GM18511 (cell line): Measurements from ENCODE around the gene PIK3R5.
"Not testable (repeated sequence)": the region's sequence is repeated elsewhere in the genome, so short reads cannot be mapped to it uniquely, and the experiment has no call there.

ENCODE experiments used
- ATAC-seq: cut with Tn5 transposase; IDR thresholded peaks from one replicate; pipeline ENCODE4 v1.9.1; 2021; ENCODE audit warnings: mild to moderate bottlenecking, moderate library complexity; ENCODE audit not compliant: unreplicated experiment

Gene PIK3R5

DNA sequence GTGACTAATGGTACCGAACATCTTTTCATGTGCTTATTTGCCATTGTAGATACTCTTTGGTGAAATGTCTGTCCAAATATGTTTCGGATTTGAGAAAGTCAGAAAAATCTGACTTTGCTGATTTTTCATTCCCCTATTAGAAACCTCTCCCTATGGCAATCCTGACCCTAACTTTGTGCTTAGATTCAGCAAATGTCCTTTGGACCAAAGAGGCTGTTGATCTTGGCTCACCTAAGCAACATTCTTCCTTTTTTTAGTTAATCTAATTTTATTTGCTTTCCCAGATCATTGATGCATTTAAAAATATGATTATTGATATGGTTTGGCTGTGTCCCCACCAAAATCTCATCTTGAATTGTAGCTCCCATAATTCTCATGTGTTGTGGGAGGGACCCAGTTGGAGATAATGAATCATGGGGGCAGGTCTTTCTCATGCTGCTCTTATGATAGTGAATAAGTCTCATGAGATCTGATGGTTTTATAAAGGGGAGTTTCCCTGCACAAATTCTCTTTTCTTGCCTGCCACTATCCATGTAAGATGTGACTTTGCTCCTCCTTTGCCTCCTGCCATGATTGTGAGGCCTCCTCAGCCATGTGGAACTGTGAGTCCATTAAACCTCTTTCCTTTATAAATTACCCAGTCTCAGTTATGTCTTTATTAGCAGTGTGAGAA, 22.9 kb upstream of the PIK3R5 start:
- not testable (repeated sequence) for ATAC-seq

DNA sequence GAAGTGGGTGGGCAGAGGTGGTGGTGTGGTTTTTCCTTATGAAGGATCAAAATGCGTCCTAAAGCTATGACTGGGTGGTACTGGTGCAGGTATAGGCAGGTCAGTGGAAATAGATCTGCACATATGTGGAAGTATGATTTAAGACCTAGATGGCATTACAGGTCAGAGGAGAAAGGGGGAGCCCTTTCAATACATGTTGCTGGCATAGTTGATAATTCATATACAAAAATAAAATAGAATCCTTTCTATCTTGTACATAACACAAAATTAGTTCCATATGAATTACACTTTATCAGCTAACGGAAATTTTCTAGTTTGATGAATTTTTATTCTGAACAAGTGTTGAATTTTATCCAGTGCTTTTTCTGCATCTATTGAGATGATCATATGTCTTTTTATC, 20.8 kb upstream of the PIK3R5 start:
- ATAC-seq: no peak

DNA sequence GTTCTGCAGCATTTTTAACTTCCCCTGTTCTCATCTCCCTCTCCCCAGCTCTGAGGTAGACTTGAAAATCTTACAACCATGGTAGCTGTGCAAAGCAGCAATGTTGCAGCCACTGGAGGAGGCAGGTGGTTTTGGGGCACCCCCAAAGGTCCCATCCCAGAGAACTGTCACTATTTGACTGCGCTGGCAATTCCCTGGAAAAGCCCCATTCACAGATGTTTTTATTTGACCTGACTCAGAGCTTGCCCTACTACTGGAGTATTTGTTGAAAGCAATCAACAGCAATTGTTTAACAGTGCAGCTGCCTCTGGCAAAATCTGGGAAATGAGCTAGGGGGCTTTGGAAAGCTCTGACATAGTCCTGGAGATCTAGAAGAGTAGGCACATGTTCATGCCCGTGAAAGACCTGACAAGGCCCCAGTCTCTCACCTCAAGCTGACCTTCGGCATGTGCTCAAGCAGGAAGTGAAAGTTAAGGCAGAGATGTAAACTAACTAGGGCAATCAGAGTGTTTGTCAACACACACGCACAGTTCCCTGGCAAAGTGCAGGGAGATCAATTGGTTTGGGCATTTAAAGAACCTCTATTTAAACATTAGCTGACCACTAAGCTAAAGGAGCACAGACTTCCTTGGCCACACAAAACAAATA, 19.7 kb upstream of the PIK3R5 start:
- no peak for ATAC-seq

DNA sequence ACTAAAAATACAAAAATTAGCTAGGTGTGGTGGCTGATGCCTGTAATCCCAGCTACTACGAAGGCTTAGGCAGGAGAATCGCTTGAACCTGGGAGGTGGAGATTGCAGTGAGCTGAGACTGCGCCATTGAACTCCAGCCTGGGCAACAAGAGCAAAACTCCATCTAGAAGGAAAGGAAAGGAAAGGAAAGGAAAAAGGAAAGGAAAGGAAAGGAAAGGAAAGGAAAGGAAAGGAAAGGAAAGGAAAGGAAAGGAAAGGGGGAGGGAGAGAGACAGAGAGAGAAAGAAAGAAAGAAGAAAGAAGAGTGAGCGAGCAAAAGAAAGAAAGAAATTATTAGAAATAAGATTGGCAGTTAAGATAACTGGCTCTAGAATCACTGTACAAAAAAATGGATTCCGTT, 18.7 kb upstream of the PIK3R5 start:
- not testable (repeated sequence) for ATAC-seq

DNA sequence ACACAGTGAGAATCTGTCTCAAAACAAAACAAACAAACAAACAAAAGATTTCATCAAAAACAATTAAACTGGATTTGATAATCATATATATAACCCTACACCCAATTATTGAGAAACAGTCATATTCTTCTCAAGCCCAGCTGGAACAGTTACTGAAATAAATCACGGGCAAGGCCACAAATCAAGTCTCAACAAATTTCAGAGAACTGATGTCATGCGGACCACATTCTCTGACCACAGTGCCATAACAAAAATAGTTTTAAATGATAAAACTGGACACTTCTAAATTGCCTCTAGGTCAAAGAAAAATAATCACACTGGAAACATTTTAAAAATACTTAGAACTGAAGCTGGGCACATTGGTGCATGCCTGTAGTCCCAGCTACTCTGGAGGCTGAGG, 15.9 kb upstream of the PIK3R5 start:
- ATAC-seq: no peak

DNA sequence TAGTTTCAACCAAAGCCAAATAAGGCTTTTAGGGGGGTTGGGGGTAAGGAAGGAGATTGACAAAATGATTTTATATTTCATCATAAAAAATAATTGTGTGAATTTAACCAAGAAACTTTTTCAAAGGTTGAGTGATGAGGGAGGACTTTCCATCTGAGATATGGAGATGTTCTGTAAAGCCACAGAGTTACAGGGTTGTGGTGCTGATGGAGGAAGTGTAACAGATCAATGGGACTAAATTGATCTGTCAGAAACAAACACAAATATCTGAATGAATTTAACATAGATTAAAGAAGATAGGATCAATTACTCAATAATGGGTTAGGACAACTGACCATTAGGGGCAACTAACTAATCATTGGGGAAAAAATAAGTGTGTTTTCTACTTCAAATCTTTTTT, 14.2 kb upstream of the PIK3R5 start:
- no peak for ATAC-seq

DNA sequence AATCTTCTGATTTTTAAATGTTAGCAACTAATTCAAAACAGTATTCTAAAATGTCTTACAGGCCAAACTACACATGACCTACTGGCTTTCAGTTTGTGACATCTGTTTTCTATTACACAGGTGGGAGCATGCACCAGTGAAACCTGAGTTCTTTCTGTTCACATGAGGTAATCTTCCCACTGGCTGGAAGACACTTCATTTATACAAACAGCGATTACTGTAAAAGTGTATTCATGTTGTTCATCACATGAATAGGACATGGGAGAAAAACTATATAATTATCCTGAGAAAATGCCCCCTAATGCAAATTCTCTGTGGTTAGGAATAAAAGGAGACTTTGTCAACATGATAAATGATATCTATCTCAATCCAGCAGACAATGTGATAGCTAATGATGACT, 11.1 kb upstream of the PIK3R5 start:
- no peak for ATAC-seq

DNA sequence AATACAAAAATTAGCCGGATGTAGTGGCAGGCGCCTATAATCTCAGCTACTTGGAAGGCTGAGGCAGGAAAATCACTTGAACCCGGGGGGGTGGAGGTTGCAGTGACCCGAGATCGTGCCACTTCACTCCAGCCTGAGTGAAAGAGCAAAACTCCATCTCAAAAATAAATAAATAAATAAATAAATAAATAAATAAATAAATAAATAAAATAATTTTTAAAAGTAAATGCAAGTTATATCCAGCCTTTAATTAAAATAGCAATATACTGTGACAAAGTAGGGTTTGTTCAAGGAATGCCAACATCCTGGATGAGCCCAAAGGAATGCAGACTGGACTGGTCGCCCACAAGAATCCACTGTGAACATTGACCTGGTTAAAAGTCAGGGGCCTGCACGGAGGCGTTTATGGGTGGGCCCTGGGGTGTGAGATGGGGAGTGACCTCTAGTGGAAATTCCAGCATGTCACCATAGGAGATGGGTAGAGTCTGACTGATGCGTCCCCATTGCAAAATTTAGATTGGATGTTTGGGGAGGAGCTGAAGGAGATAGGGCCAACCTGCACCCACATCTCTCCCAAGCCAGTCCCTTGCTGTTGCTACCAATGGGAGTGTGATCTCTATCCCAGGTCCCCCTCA, 9.7 kb upstream of the PIK3R5 start:
- ATAC-seq: no peak

DNA sequence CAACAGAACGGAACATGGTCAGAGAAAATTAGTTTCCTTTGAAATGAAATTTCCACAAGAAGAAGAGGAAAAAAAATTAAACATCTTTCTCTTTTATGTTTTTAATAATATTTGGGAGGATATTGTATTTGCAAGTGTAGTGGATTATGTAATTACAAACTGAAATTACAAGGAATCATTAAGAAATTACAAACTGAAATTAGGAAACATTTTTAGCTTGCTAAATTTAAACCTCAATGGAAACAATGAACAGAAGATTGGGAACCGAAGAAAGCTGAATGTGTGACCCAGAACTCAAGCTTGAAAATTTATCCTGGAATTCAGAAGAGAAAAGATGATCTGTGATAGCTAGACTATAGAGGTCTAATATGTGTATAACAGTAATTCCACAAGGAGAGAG, 4.4 kb upstream of the PIK3R5 start:
- ATAC-seq: no peak

DNA sequence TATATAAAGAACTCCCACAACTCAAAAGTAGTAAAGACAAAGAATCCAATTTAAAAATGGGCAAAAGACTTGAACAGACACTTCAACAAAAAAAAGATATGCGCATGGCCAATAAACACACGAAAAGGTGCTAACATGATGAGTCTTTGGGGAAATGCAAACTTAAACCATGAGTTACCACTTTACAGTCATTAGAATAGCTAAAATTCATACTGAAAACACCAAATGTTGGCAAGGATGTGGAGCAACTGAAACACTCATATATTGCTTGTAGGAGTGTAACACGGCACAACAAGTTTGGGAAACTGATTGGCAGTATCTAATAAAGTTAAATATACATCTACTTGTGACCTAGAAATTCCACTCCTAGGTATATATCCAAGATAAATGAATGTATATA, 3.0 kb upstream of the PIK3R5 start:
- ATAC-seq: no peak

DNA sequence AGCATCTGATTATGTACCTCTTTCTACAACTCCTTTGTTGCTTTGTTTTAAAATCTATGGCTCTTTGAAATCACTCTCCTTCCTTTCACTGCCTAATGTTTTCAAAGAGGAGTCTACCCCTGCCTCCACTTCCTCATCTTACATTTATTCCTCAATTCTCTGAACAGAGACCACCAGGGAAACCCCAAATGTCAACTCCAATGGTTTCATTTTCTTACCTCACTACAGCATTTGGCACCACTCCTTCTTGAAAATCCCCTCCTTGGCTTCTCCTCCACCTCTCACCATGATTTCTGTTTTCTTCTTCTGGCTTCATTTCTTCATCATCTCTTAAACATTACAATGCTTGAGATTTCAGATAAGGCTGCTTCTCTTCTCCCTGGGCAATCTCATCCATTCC, 2.4 kb upstream of the PIK3R5 start:
- no peak for ATAC-seq

DNA sequence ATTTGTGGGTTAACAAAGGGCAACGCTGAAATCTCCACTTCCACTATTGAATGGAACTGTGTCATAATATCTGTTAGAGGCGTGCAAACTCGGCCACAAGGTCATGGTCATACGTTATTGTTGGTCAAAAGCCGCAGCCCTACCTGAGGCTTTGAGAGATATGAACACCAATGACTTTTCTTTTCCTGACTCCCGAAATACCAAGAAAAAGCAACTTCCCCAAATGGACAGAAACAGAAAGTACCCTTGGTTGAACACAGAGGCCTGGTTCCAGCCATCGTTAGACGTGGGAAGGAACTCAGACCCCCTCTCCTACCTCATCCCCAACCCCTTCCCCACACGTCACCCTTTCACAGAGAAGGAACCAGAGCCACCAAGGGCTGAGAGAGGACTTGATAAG, 1.4 kb upstream of the PIK3R5 start:
- no peak for ATAC-seq

DNA sequence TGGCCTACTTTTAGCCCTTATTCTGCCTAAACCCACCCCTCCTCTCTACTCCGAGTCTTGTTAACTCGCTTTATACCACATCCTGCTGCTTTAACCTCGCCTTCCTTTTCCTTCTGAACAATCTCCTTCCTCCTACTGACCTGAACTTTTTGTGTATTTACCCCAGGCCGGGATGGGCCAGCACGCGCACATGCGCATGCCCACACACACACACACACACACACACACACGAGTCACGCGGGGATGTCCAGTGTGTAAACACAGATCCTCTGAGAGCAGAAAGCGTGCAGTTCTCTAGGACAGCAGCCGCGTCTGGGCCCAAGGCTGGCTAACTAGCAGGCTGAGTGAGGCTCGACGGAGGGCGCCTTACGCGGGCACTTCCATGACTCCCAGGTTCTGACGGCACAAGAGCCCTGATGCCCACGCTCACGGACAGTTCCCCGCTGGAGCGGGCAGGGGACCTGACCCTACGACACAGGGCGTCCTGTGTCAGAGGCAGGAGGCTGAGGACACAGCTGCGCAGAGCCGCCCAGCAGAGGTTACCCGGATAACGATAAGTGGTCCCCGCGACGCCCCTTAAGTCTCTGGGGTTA, 610 bp downstream of the PIK3R5 start:
- ATAC-seq: peak; percentile 27

DNA sequence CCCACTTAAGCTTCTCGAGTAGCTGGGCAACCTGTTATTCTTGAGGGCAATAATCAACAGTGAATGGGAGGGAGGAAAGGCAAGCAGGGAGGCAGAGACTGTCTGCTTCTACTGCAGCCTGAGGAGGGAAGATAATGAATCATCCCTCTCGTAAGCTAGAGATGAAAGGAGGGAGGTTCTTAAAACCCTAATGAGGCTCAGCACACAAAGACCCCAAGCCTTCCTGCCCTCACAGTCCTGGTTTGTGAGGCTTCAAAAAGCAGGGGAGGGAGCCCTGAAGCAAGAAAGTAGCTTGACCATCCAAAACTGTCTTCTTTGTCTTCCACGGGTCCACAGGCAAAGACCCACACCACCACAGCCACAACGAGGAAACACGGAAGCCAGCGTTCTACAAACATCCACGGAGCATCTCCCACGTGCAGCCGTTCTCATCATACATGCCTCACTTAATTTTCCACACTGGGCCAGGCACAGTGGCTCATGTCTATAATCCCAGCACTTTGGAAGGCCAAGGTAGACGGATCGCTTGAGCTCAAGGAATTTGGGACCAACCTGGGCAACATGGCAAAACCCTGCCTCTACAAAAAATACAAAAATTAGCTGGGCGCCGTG, 1.8 kb downstream of the PIK3R5 start:
- no peak for ATAC-seq

DNA sequence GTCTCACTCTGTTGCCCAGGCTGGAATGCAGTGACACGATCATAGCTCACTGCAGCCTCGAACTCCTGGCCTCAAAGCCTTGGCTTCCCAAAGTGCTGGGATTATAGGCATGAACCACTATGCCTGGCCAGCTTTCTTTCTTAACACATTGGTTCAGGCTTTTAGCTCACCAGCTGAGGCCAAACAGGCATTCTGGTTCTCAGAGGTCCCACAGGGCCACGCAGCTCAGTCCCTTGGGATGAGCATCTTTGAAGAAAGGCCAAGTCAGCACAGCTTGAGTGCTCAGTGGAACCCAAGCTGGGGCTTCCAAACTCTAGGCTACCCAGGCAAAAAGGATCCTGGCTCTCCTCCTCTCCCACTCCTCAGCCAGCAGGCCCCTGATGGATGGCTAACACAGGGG, 2.5 kb downstream of the PIK3R5 start:
- no peak for ATAC-seq

DNA sequence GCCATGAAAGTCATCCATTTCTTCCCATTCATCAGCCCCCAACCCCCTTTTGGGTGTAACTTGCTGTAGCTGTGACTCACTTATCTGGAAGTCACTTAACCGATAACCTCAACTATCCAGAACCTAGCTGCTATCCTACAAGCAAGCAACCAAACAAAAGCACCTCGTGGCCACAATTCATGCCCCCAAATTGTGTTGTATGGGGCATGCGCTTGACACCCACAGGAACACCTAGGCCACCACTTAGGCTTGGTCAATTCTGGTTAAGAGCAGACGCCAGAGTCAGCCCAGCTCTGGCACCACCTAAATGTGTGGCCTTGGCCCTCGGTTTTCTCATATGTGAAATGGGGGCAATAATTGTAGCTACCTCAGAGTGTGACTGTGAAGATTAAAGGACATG, 3.7 kb downstream of the PIK3R5 start:
- no peak for ATAC-seq

DNA sequence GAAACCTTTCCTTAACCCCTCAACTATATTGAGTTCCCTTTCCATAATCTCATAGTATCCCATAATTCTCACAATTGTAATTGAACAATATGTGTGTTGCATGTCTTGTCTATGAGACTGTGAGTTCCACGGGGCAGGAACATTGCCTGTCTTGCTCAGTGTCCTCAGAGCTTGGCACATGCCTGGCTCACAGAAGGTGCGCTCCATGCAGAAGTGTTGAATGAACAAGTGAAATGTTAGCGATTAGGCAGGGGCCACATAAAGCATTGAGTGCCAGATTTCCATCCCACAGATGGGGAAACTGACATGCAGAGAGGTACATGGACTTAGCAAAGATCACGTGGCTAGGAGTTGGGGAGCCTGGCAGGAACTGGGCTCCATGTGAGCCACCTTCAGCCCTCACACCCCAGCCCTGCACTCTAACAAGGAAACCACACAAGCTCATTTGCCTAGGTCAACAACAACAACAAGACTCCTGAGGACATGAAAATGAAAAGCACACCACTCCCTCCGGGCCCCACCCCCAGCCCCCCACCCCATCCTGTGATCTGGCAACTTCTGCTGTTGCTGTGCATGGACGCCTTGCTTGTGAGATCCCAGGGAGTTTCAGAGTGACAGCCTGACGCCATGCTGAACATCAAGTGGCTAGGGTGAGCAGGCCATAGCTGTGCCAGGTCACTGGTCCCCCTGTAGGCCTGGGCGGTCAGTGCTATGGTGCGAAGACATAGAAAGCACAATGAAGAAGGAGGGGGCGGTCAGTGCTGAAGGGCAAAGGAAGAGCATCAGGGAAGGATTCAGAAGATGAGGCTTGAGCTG, 5.0 kb downstream of the PIK3R5 start:
- no peak for ATAC-seq

DNA sequence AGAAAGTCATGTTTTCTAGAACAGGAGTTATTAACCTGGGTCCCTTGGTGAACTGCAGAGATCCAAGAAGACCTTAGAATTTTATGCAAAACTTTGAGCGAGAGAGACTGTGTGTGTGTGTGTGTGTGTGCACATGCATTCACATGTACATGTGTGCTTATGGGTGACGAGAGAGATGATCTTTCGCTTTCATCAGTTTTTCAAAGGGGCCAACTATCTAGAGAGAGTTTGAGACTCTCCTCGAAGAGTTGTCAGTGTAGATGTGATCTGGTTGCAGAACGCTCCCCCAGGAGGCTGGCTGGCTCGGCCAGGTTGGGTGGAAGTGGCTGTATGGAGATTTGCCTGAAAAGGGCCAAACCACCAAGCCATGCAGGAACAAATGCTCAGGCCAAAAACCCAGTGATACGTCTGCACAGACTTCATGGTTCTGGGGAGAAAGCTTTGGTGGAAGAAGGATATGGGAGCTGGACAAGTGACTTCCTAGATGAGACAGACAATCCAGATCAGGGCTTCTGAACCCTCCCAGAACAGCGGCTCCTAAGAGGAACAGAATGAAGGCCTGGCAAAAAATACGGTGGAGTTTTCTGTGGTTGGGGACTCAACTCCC, 6.1 kb downstream of the PIK3R5 start:
- no peak for ATAC-seq

DNA sequence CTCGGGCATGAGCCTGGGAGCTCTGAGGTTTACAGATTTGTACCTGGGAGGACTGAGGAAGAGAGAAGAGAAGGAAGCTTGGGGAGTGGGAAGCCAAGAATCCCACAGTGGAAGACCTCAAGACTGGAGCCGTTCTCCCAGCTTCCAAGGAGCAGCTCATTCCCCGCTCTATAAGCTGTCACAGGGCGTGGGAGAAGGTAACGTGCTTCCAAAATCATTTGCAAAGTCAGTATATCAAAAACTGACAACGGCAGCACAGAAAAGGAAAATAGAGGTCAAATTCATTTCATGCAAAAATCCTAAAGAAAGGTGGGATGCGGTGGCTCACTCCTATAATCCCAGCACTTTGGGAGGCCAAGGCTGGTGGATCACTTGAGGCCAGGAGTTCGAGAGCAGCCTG, 7.8 kb downstream of the PIK3R5 start:
- ATAC-seq: no peak

DNA sequence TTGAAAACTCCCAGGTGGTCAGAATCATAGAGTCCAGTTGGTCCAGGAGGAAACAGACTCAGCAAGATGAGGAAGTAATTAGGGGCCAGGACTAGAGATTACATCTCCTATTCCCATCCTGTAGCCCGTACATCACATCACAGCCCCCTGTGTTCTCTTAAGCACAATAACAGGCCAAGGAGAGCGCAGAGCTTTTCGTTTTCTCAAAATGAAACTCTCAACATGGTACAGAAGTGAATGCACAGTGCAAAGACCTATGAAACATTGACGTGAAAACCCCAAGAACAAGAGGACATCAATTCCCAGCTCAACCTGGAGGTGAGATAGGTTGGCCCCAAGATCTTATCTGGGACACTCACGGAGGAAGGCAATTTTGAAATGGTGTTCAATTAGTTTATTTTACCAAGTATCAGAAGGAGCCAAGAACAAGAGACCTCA, 9.0 kb downstream of the PIK3R5 start:
- ATAC-seq: peak; percentile 59
